Pulmonary artery endothelial cell (primary cell): ENCODE measurements around the gene ADAMTS17. TPM values are rescaled to one million over a fixed set of nuclear protein-coding genes. Genes with fewer than 3 reads are reported as not detected.
"Not testable (repeated sequence)": the region's sequence is repeated elsewhere in the genome, so short reads cannot be mapped to it uniquely, and the experiment has no call there.

ENCODE experiments used
- DNase-seq: peaks from one replicate; pipeline ENCODE4 v3.0.0-alpha.2; 2011; ENCODE audit warnings: low read depth, low spot score
- total RNA-seq: library from RNA; depleted of rRNA; stranded (reverse); fragments of >200 nt; gene quantifications from 2 replicates; pipeline ENCODE4 v1.2.3, GENCODE V29; 2014

Gene ADAMTS17
- total RNA-seq, 1 donor from 2014 or later, result 0.13 TPM

- DNase-seq, result no peak
Observed at GRCh38 chr15:99958426-99959097, 383.2 kb downstream of the ADAMTS17 start.

- no peak for DNase-seq
Observed at GRCh38 chr15:99957642-99958013, 384.1 kb downstream of the ADAMTS17 start.

DNA sequence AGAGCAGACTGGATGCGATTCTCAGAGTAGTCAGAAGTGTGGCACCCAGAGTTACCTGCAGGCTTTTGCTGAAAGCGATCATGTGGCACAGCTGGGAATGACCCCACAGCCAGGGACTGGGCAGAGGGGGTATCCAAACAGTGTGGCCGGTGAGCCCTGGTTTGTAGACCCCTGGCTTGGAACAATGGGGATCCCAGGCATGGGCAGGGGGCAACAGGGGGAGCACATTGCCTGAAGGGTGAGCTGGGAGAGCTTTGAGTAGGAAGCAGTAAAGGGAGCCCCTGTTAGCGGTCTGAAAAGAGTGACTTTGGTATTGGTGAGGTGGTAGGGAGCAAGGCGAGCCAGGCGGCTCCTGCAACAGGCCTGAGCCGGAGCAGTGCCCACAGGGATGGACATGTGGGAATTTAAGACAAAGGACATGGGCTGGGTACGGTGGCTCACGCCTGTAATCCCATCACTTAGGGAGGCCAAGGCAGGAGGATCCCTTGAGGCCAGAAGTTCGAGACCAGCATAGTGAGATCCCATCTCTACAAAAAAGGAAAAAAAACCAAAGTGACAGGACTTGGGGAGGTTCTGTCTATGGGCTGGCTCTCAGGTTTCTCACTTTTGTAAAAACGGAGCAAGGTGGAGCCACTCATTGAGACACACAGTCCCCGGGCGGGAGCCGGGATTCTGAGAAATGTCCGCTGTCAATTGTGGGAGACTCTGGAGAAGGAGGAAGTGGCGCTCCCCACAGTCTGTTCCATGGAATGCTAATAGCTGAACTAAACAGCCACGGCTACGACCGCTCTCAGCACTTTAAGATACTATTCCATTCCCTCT, 384.7 kb downstream of the ADAMTS17 start:
- no peak for DNase-seq

GRCh38 chr15:99956022-99956775, 385.6 kb downstream of the ADAMTS17 start:
- no peak for DNase-seq

DNA sequence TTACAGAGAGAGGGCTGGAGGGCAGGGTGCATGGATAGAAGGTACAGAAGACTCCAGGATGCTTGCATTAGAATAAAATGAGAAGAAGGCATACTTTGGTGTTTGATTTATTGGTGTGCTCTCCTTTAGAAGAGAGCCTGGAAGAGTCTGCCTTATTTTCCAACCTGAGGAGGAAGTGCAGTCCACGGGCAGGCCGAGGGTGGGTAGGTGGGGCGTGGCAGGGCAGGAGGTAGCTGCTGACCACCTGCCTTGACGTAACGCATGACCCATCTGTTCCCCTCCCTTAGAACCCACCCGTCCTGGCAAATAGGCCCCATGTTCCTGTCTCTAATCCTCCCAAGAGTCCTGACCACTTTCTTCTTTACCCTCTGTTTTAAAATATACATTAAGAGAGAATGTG, 386.2 kb downstream of the ADAMTS17 start:
- DNase-seq, result no peak

GRCh38 chr15:99955181-99955525, 386.6 kb downstream of the ADAMTS17 start:
- no peak for DNase-seq

DNA sequence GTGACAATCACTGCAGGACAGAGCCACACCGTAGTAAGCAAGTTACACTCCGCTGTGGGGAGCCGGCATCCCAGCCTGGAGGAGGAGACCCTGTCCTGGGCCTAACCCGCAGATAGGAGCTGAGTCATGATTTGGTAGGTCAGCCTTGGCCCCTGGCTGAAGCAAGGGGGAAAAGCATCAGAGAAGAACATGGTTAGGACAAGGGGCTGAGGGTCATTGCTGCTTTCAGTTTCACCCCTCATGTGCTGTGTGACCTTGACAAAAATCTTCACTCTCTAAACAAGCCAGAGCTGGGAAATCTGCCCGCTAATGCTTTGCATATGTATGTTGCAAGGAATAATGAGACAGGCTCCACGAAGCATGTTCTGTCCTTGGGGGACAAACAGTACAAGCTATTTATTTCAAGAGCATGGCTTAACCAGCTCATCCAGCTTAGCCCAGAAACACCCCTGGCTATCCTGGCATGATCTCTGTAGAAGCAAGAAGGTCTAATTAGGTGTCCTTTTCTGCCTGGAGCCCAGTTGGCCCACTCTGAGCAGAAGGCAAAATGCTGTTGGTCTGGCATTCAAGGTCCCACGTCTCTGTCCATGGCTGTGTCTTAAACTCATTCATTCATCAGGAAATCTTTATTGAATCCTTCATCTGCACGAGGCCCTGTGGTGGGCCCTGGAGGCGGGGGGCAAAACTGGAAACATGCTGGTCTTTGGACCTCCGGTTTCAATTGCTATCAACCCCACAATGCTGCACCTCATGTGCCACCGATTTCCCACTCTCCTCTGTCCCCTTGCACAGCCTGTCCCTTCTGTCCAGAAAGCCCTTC, 387.2 kb downstream of the ADAMTS17 start:
- DNase-seq, result no peak

DNA sequence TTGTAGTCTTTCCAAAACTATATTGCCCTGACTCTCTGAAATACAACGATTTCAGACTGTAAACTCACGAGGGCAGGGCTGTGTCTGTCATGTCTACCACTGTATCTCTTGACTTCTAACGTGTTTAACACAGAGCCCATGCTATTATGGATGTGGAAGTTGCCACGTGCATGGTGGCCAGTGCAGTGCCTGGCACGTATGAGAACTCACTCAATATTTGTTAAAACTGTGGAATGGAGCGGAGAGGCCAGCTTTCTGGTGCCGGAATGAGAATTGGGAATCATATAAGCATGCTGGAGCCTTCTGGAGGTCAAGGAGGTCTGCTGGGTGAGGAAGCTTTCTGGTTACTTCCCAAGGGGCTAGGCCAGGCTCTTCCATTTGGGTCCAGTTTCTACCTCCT, 387.9 kb downstream of the ADAMTS17 start:
- DNase-seq, result no peak

DNA sequence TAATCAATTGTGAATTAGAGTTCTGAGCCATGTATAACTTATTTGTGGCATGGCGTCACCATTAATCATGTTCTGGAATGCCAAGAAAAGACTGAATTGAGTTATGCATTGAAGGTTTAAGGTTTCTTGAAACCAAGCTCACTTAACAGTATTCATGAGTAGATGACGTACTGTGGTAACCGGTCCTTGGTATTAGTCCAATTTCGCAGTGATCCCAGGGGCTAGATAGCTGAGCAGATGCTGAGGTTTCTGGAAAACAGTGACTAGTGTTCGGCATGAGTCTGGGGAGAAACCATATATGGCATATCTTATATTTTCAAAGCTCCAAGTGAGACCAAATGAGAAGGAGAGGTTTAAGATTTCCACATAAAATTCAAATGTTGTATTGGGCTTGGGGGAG, 390.3 kb downstream of the ADAMTS17 start:
- no peak for DNase-seq

GRCh38 chr15:99944131-99944530, 397.6 kb downstream of the ADAMTS17 start:
- DNase-seq, result no peak

- DNase-seq, result no peak
Observed at GRCh38 chr15:99943466-99943865, 398.3 kb downstream of the ADAMTS17 start.

DNA sequence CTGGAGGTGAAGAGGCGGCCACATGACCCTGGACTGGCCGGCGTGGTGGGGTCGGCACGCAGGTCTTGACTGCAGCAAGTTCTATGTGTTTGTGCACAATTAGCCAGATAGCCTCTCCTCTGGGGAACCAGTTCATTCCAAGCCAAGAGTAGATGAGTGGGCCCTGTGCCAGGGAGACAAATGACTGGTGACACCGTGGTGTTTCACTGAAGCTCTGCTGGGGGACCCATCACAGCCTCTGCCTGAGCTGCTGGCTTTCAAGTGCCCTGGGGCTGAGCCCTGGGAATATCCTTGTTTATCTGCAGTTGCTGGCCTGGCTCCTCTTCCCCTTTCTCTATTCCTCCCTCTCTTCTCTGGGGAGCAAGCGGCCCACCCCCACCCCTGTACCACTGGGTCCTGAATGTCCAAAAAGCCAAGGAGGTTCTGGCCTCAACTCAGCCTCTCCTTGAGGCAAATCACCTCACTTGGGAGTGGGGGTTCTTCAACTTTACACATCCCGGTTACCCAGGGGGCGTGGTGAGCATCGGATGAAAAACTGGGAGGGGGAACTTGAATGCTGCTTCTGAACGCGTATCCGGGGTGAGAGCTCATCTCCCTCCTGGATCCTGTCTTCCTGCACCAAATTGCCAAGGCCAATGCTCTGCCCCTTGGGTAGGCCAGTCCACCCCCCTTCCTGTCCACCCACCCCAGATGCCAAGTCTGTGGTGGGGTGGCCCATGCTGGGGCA, 408.9 kb downstream of the ADAMTS17 start:
- no peak for DNase-seq

GRCh38 chr15:99931703-99932603, 409.8 kb downstream of the ADAMTS17 start:
- no peak for DNase-seq

- DNase-seq, result no peak
Observed at GRCh38 chr15:99930696-99931095, 411.1 kb downstream of the ADAMTS17 start.

GRCh38 chr15:99929266-99929665, 412.5 kb downstream of the ADAMTS17 start:
- no peak for DNase-seq

- DNase-seq, result peak; percentile 19
Observed at GRCh38 chr15:99928429-99928981, 413.3 kb downstream of the ADAMTS17 start.

- not testable (repeated sequence) for DNase-seq
Observed at GRCh38 chr15:99926532-99926931, 415.2 kb downstream of the ADAMTS17 start.

- DNase-seq, result no peak
Observed at GRCh38 chr15:99925661-99926461, 415.9 kb downstream of the ADAMTS17 start.

GRCh38 chr15:99923711-99924110, 418.1 kb downstream of the ADAMTS17 start:
- no peak for DNase-seq
